Transverse colon (tissue), 4 donors: Measurements from ENCODE around the gene ZYG11B.

ENCODE experiments used
- CTCF ChIP-seq, 5 experiments: fragments of 200-600 bp in 3 of 5; fragments of 450-650 bp in 2 of 5; sonication (generic) in 3 of 5; IDR thresholded peaks; 1 replicate in 2 of 5; 2 replicates in 3 of 5; pipeline ENCODE4 v1.5.1; 2016 to 2017; ENCODE audit warnings: antibody characterized with exemption in 5 of 5, inconsistent platforms in 3 of 5, mild to moderate bottlenecking in 2 of 5, moderate library complexity in 1 of 5
- POLR2A ChIP-seq: fragments of 450-650 bp; IDR thresholded peaks from one replicate; pipeline ENCODE4 v1.6.1; 2016; ENCODE audit warnings: antibody characterized with exemption, mild to moderate bottlenecking, moderate library complexity
- POLR2AphosphoS5 ChIP-seq, 3 donors: sonication (generic); formaldehyde crosslinking; IDR thresholded peaks; one replicate each; pipeline ENCODE4 v1.6.1; 2016; ENCODE audit warnings: antibody characterized with exemption in 3 of 3

- TF ChIP-seq POLR2A (no peak), CTCF (IDR thresholded peaks at IDR 0.05) (no peak), POLR2AphosphoS5 (IDR thresholded peaks at IDR 0.05) (no peak)
Measured at GRCh38 chr1:52767596-52768280, 41.5 kb downstream of the ZYG11B start.
